Measurements from ENCODE around the gene ALKBH7.
"Not testable (repeated sequence)": the region's sequence is repeated elsewhere in the genome, so short reads cannot be mapped to it uniquely, and the experiment has no call there.

ALKBH7 gene

GRCh38 chr19:6392221-6393073 lies 19.9 kb downstream of the ALKBH7 start:
- no peak for FAIRE-seq
- DNase-seq (ENCODE audit: insufficient read length, low spot score), result peak; percentile 12
- no peak for TF ChIP-seq CTCF (IDR thresholded peaks at IDR 0.05; ENCODE audit: insufficient read depth, missing control alignments)

DNA sequence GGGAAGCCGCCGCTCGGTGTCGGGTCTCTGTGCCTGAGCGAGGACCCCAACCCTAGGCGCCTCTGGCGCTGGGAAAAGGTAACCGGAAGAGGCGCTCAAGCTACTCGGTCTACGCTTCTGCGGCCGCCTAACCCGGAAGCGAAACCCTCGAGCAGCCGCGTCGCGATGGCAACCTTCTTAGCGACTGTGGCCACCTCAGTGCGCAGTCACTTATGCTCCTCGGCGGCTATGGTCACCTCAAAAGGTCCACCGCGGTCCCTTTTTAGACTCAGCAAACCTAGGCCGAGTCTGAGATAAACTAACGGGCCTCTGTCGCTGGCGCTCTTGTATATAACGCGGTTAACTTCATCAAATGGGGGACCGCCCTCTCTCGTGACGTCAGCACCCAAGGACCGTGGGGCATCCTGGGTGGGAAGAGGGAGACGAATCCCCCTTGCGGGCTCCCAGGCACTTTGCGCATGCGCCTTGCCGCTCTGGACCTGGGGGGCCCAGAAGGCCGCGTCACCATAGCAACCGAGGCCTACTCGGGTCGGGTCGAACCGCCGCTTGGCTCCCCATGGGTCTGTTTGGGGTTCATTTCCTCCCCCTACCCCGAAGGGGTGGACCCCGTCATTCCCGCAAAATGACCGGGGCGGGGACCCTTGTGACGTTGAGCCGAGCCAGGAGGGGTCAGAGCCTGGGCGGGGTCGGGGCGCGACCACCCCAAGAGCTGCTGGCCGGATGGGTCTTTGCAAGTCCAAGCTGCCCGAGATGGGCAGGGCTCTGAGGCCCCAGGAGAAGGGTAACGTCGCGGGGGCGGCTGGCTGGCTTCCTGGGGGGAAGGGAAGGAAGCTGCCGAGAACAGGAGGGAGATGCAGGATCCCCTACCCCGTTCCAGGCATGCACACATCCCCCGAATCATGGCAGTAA lies 20.7 kb downstream of the ALKBH7 start, which contains the start of gene GTF2F1:
GTF2F1 (minus strand) TSS at position 91 of the 909 bp plus-strand sequence. CDS start 169 bp downstream, outside the sequence.
- TF ChIP-seq CTCF (IDR thresholded peaks at IDR 0.05; ENCODE audit: insufficient read depth, missing control alignments), result no peak
- FAIRE-seq (no peak), DNase-seq (ENCODE audit: insufficient read length, low spot score) (peak; percentile 89)

- no peak for DNase-seq (ENCODE audit: insufficient read length, low spot score)
- no peak for TF ChIP-seq CTCF (IDR thresholded peaks at IDR 0.05; ENCODE audit: insufficient read depth, missing control alignments)
- FAIRE-seq, result no peak
These were observed 21.4 kb downstream of the ALKBH7 start for GRCh38 chr19:6393983-6394412.

DNA sequence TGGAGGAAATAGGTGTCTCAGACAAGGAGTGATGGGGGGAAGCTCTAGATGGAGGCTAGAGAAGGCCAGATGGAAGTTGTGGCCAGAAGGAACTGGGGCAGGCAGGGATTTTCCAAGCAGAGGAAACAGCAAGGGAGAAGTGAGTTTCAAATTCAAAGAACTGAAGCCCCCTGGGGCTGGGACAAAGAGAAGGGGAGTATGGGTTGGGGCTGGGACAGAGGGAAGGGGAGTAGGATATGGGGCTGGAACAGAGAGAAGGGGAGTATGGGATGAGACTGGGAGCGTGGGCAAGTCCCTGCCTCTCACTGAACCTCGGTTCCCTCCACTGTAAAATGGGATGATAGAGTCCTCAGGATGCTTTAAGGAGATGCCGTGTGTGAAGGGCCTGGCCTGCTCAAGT lies 22.2 kb downstream of the ALKBH7 start:
- no peak for TF ChIP-seq CTCF (IDR thresholded peaks at IDR 0.05; ENCODE audit: insufficient read depth, missing control alignments)
- DNase-seq (ENCODE audit: insufficient read length, low spot score) (no peak), FAIRE-seq (no peak)

DNA sequence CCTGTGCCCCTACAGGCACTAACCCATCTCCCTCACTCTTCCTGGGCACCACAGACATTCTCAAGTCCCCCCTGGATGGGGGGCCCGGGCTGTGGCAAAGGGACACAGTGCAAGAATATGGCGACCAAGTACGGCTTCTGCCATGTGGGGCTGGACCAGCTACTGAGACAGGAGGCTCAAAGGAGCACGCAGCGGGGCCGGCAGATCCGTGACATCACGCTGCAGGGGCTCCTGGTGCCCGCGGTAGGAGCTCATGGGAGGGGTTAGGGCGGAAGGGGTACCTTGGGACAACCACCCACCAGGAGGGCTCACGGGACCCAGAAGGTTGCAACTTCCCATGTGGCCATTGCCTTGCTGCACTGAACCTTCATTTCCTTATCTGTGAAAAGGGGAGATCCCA lies 23.7 kb downstream of the ALKBH7 start:
- no peak for FAIRE-seq
- no peak for DNase-seq (ENCODE audit: insufficient read length, low spot score)
- no peak for TF ChIP-seq CTCF (IDR thresholded peaks at IDR 0.05; ENCODE audit: insufficient read depth, missing control alignments)

GRCh38 chr19:6400062-6400944 lies 27.7 kb downstream of the ALKBH7 start:
- not testable (repeated sequence) for FAIRE-seq; DNase-seq (ENCODE audit: insufficient read length, low spot score)

- no peak for DNase-seq (ENCODE audit: insufficient read length, low spot score)
- no peak for TF ChIP-seq CTCF (IDR thresholded peaks at IDR 0.05; ENCODE audit: insufficient read depth, missing control alignments)
- no peak for FAIRE-seq
These were observed 29.5 kb downstream of the ALKBH7 start for GRCh38 chr19:6402058-6402457.
